ENCODE data around the gene PAQR5.

The PAQR5 gene

GRCh38 chr15:69394556-69395282, 96.0 kb downstream of the PAQR5 start:
- peak; percentile 74 to 78 for DNase-seq

GRCh38 chr15:69395460-69395859, 96.7 kb downstream of the PAQR5 start:
- no peak for DNase-seq

DNA sequence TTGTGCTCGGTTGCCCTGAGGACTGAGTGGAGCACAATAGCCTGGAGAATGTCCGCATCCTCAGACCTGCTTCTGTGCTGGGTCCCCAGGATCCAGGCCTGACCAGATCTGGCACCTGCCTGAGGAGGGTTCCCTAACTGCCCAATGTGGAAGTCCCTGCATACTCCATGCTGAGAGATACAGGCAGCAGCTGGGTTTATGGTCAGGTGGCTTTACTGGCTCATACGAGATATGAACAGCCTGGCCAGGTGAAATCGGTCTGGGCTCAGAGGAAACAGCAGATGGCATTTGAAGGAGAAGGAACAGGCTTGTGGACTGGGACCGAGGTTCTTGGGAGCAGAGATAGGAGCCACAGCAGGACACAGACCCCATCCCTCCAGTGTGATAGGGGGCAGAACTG, 97.3 kb downstream of the PAQR5 start:
- DNase-seq = no peak

DNA sequence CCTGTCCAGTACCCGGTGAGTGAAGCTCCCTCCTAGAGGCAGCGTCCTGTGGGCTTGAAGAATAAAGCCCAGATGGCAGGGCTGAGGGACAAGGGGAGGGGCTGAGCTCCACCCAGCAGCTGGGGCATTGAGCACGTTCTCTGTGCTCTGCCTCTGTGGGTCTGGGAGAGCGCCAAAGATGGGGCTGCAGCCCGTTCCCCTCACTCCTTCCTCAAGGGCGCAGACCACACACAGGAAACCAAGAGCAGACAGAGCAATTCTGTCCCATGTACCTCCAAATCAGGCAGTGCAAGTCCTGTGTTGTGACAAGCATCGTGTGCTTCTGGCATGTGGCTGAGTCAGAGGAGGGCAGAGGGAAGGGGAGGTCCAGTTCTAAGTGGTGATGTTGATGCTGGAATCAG, 99.8 kb downstream of the PAQR5 start:
- DNase-seq = no peak

- DNase-seq = no peak
These were observed 102.1 kb downstream of the PAQR5 start for GRCh38 chr15:69400850-69401249.

GRCh38 chr15:69402816-69403215, 104.1 kb downstream of the PAQR5 start:
- no peak for DNase-seq

DNA sequence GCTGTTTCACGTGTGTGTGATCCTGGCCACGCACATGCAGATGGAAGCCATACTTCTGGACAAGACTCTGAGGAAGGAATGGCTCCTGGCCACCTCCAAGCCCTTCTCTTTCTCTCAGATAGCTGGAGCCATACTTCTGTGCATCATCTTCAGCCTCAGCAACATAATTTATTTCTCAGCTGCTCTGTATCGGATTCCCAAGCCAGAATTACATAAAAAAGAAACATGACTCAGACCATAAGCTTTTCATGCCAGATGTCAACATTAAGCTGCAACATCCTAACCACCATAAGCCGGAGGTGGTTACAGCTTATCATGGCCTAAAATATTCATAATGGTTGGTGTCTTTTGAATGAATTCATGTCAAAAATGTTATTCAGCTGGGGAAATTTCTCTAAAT, 104.9 kb downstream of the PAQR5 start:
- no peak for DNase-seq

DNA sequence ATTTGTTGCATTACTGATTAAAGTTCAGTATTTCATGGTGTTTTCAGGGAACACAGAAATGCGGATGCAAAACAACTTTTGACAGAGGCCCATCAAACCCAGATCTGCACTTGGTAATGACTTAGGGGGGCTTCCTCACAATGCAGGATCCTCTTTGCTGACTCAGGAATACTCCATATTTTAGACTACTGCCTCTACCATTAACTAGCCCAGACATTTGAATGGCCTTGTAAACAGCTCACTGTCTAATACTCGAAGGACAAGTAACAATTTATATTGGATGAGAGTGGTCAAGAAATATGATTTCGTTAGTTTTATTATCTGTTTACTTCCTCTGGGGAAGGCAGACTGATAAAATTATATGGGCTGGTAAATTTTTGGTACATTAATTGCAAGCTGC, 106.4 kb downstream of the PAQR5 start:
- DNase-seq = no peak

GRCh38 chr15:69407719-69408400, 109.1 kb downstream of the PAQR5 start:
- DNase-seq = no peak

DNA sequence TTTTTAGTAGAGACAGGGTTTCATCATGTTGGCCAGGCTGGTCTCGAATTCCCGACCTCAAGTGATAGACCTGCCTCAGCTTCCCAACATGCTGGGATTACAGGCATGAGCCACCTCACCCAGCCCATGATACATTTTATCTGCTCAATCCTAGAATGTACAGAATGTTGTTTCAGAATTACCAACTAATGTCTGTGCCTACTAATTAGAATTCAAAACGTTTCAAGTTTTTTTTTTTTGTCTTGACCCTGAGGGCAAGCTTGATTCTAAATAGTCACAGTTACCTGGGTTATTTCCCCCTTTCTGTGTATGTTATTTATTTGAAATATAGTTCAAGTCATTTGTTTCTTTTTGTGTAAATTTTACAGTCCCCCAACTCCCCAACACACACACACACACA, 110.1 kb downstream of the PAQR5 start:
- DNase-seq = no peak

GRCh38 chr15:69410248-69410874, 111.6 kb downstream of the PAQR5 start:
- DNase-seq = no peak

GRCh38 chr15:69412274-69412673, 113.6 kb downstream of the PAQR5 start:
- DNase-seq = no peak

GRCh38 chr15:69412701-69413100, 114.0 kb downstream of the PAQR5 start:
- DNase-seq = no peak

DNA sequence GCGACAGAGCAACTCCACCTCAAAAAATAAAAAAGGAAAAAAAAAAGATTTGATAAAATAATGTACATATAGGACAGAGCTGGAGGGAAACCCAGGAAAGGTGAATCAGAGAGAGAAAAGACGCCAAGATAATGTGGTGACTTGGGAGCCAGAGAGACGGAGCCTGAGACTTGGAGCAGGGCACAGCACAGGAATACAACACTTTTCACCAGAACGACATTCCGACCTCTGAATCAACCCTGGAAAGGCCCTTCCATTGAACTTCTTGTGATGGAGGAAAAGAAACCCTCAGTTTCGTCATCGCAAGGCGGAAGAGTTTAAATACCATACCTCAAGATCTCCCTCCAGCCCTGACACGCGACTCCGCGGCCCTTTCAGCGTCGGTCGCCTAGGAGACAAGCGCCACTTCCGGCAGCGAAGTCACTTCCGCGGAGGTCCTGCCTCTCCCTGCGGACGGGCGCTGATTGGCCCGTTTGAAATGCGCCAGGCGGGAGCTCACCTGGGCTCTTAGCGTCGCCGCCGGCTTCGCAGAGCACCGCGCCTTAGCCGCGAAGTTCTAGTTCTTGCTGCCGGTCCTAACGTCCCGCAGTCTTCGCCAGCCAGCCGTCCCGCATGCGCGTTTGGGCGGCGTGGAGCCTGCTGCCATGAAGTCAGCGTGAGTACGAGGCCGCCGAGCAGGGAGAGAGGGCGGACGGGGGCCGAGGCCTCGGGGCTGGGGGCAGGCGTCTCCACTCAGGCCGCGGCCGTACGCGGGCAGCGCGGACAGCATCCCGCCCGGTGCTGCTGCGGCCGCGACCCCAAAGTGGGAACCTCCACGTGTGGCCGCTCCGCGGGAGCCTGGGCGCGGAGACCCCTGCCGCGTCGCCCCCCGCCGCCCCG, 115.3 kb downstream of the PAQR5 start, which contains the start of gene KIF23:
Gene KIF23, plus strand, starts transcription at position 528 of the 879 bp plus-strand sequence. Its CDS starts 117 bp downstream, at position 645.
- peak; percentile 93 to 94 for DNase-seq

DNA sequence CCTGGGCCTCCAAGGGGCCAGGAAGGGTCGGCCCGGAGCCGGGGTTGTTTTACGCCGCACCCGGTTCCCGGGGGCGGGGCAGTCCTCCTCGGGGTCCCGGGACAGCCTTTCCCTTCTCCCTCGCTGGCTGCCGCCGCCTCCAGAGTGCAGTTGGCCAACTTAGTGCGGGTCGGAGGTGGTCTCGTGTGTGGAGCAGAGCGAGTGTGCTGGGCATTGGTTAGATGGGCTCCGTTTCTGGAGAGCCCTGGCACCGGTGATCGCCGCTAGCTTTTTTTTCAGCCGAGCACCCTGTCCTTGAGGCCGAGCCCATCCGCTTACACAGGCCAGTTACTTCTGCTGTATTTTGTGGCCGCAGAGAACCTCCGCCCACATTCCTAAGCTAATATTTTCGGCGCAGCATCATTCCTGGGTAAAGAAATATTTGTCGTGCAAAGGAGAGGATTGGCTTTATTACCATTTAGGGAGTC, 116.0 kb downstream of the PAQR5 start:
- no peak for DNase-seq

GRCh38 chr15:69415381-69415780, 116.7 kb downstream of the PAQR5 start:
- DNase-seq = no peak

DNA sequence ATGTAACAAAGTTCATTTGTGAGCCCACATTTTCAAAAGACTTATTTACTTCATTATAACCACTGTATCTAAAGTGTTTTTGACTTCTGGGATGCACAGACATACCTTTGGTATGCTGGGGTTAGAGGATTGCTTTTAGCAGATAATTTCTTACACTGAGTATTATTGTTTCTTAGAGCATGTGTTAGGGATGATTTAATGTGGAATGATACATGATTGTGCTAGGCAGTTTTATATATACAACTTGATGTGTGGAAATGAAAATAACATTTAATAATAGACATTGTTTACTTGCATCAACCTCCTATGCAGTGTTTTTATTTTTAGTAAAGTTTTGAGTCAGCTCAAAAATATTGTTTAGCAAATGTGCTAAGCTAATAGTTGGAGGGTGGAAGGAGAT, 118.9 kb downstream of the PAQR5 start:
- DNase-seq = no peak

DNA sequence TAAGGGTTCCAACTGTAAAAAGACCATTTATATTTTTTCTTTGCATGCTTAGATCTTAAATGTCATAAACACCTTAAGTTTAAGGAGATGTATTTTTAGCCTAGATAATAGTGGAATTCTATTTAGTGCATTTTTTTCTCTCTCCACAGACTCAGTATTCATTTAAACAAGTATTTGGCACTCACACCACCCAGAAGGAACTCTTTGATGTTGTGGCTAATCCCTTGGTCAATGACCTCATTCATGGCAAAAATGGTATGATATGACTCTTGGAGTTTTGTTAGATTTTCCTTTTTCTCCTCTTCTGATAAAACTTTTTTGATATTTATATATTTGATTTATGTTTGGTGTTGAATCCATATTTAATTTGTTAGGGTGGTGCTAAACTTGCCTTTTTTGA, 122.8 kb downstream of the PAQR5 start:
- no peak for DNase-seq

- DNase-seq = no peak
These were observed 123.7 kb downstream of the PAQR5 start for GRCh38 chr15:69422336-69422895.

DNA sequence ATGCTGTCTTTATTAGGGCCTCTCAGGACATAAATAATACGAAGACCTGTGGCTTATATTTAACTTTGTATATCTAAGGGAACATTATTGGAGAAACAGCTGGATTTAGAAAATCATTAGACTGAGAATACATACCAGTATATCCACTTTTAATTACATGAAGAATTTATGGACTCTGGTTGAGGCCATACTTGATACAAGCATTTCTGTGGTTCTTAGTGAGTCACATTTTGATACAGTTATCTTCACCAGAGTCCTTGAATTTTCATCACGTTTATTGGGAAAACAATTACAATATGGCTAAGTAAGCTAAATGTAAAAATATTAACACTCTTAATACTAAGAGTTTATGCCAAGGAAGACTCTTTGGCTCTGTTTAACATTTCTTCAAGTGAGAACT, 125.3 kb downstream of the PAQR5 start:
- DNase-seq = no peak

GRCh38 chr15:69424748-69425413, 126.2 kb downstream of the PAQR5 start:
- no peak for DNase-seq

- DNase-seq = no peak
These were observed 135.1 kb downstream of the PAQR5 start for GRCh38 chr15:69433831-69434230.
